GM12891 (cell line): ENCODE results near the gene FBN2.

Source experiments
- DNase-seq: peaks from one replicate; pipeline ENCODE4 v3.0.0; 2011; ENCODE audit warnings: low spot score; ENCODE audit not compliant: insufficient read length
- FAIRE-seq: peaks from 2 replicates; lab custom pipeline; 2011; peaks lifted over from hg19 to GRCh38; lab: Jason Lieb, UNC
- PAX5 ChIP-seq: IDR thresholded peaks from 2 replicates; pipeline ENCODE4 v1.6.1; 2011; ENCODE audit warnings: low read length, moderate library complexity, mild to moderate bottlenecking; ENCODE audit not compliant: insufficient read depth, severe bottlenecking
- POLR2A ChIP-seq: IDR thresholded peaks from 2 replicates; pipeline ENCODE4 v1.6.1; 2011; ENCODE audit warnings: low read depth, low read length, control low read depth
- POLR2AphosphoS5 ChIP-seq: IDR thresholded peaks from 2 replicates; pipeline ENCODE4 v1.6.1; 2011; ENCODE audit warnings: low read depth, low read length, control low read depth
- POU2F2 ChIP-seq: IDR thresholded peaks from 2 replicates; pipeline ENCODE4 v1.6.1; 2011; ENCODE audit warnings: low read depth, mild to moderate bottlenecking, control low read depth, low read length, moderate library complexity
- SPI1 ChIP-seq: IDR thresholded peaks from 2 replicates; pipeline ENCODE4 v1.6.1; 2011; ENCODE audit warnings: low read depth, low read length, control low read depth
- TAF1 ChIP-seq: IDR thresholded peaks from 2 replicates; pipeline ENCODE4 v1.6.1; 2011; ENCODE audit warnings: low read depth, low read length, control low read depth

The FBN2 gene

GRCh38 chr5:128253880-128254279 lies 284.2 kb downstream of the FBN2 start:
- FAIRE-seq: no peak
- DNase-seq: no peak
- TF ChIP-seq SPI1 (no peak), TAF1 (no peak), POLR2A (no peak), PAX5 (no peak), POLR2AphosphoS5 (no peak), POU2F2 (no peak)

DNA sequence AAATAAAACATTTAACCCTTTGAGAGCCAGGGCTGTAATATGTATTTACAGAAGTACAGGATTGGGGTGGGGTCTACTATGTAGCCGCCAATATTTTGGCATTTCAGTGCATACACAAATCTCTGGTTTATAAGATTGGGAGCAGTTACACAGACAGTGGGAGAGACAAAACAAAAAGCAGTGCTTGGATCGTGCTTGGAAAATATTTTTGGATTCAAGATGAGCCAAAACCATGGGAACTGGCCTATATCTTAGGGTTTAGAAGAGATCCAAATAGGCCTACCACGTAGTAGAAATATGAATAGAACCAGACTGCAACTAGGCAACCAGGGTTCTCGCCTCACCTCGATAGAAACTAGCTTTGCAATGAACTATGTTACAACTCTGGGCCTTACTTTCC lies 284.9 kb downstream of the FBN2 start:
- FAIRE-seq: no peak
- no peak for DNase-seq
- TF ChIP-seq SPI1 (no peak), POLR2A (no peak), POLR2AphosphoS5 (no peak), POU2F2 (no peak), PAX5 (no peak), TAF1 (no peak)

DNA sequence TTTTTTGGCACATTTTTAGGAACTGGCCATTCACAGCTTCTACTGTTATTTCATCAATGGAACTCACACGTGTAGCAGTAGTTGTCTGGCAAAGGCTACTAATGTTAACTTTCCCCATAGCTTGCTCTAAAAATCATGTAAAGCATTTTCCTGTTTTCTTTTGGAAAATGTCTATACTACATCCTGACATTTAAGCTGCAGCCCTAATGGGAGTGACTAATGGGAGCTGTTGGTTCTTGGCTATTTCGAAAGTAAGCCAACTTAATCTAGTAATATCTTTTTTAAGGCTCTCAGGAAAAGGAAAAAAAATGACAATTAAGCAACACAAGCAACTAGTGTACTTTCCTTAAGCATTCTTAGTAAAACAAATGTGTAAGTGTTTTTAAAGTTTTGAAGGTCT lies 285.3 kb downstream of the FBN2 start:
- no peak for FAIRE-seq

DNA sequence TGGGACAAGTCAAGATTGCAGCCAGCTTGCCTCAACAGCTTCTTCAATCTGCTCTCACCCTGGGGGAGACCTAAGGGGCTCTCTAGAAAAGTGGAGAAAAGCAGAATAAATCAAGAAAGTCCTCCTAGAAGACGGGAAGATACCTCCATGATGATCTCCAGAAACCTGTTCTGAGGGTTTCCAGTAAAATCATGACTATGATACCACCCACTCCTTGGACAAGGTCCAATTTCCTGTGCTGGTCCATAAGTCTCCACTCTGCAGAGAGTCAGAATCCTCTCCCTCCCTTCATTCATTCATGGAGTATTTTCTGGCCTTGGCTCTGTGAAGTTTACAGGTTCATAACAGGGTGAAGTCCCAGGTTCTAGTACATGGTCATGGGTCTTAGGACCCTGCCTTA lies 285.8 kb downstream of the FBN2 start:
- DNase-seq (no peak), FAIRE-seq (no peak)
- TF ChIP-seq SPI1 (no peak), TAF1 (no peak), POLR2A (no peak), PAX5 (no peak), POLR2AphosphoS5 (no peak), POU2F2 (no peak)

More for the DNA sequence above, 285.3 kb downstream of the FBN2 start:
- DNase-seq: no peak
- TF ChIP-seq SPI1: no peak
- TF ChIP-seq PAX5: no peak
- TF ChIP-seq POLR2A: no peak
- no peak for TF ChIP-seq POLR2AphosphoS5
- TF ChIP-seq TAF1: no peak
- no peak for TF ChIP-seq POU2F2

GRCh38 chr5:128245974-128246373 lies 292.1 kb downstream of the FBN2 start:
- no peak for TF ChIP-seq POU2F2
- no peak for TF ChIP-seq PAX5
- TF ChIP-seq SPI1: no peak
- TF ChIP-seq TAF1: no peak
- no peak for TF ChIP-seq POLR2AphosphoS5
- no peak for TF ChIP-seq POLR2A
- no peak for DNase-seq
- FAIRE-seq: no peak

GRCh38 chr5:128243958-128244582 lies 294.0 kb downstream of the FBN2 start:
- DNase-seq: no peak
- FAIRE-seq: no peak
- TF ChIP-seq TAF1: no peak
- TF ChIP-seq SPI1: no peak
- no peak for TF ChIP-seq POLR2AphosphoS5
- no peak for TF ChIP-seq POLR2A
- no peak for TF ChIP-seq PAX5
- TF ChIP-seq POU2F2: no peak

DNA sequence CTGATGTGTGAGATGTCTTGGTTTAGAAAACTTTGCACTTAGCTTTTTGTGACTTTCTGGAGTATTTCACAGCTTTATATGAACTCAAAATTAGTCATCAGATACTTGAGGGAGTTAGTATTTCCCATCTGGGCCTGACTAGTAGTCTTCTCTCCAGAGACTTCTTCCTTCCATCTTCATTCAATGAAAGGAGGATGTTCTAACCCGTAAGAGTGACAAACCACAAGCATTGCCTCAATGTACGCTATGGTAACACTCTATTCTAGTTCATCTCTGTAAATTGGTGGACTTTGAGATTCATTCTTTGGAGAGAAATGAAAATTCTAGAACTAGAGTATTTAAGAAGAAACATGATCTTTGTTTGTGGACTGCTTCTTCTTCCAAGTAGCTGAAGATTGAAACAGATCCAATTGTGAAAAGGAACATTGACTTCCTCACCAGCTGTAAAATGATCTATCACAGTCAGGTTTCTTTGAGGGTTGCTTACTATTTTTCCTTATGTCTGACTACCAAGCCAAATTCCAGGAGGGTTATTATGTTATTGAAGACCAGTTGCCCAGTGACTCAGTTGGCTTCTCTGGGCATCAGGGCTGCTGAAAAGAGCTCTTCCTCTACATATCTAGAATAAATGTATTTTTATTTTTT lies 296.9 kb downstream of the FBN2 start:
- no peak for TF ChIP-seq SPI1
- no peak for TF ChIP-seq POLR2AphosphoS5
- TF ChIP-seq POU2F2: no peak
- no peak for TF ChIP-seq PAX5
- no peak for TF ChIP-seq TAF1
- no peak for TF ChIP-seq POLR2A
- DNase-seq (no peak), FAIRE-seq (no peak)

DNA sequence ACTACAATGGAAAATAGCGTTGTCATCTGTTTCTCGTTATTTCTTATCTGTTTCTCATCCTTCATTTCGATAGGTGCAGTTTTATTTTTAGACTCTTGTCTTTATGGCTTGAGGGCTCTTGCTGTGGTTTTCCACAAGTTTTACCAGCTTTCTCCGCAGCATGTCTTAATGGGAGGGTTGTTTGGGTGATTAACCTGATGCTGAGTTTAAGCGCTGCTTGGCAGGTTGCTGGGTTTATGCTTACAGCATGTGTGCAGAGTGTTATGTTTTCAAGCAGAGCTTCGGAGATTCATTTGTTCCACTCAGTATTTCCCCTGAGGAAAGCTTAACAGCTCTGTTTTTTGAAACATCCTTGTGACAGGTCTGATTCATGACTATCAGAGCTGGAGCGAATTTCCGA lies 300.5 kb downstream of the FBN2 start:
- FAIRE-seq: no peak
- DNase-seq: no peak
- no peak for TF ChIP-seq SPI1
- TF ChIP-seq PAX5: no peak
- TF ChIP-seq TAF1: no peak

DNA sequence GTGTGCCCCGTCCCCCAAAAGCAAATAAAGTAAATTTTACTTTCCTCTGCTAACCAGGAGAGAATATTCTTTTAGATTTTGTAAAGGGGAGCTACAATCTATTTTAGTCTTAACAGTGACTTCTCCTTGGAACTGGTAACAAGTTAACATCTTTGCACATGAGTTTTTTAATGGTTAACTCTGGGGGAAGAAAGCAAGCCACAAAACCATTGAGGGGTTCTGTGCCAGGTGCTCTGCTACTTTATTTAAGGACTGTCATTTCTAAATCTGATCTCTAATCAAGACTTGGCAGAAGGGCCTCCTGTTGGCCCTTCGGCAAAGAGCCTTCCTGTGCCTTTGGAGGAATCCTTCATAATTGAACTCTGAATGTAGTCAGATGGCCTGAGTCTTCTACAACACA lies 301.0 kb downstream of the FBN2 start:
- TF ChIP-seq POU2F2: no peak
- TF ChIP-seq SPI1: no peak
- no peak for TF ChIP-seq POLR2AphosphoS5
- TF ChIP-seq TAF1: no peak
- no peak for TF ChIP-seq PAX5
- TF ChIP-seq POLR2A: no peak
- no peak for FAIRE-seq
- DNase-seq: no peak

DNA sequence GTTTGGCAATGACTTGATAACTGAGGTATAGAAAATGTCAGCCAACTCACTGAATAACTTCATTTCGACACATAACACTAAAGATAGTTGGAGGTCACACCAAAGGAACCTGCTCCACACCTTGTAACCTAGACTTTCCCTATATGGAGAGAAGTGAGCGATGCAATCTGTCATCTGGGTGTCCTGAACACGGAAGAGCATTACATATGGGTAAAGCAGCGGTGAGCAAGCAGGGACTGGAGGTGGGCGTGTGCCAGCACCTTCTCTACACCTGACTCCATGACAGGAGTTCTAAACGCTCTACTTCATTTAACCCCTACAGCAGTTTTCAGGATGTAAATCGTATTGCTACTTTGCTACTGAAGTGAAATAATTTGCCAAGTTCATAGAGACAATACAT lies 301.7 kb downstream of the FBN2 start:
- no peak for DNase-seq
- TF ChIP-seq SPI1 (no peak), POLR2A (no peak), TAF1 (no peak), POLR2AphosphoS5 (no peak), PAX5 (no peak), POU2F2 (no peak)

More for the DNA sequence above, 301.7 kb downstream of the FBN2 start:
- no peak for FAIRE-seq
